ENCODE data around the gene RNASE13.

DNA sequence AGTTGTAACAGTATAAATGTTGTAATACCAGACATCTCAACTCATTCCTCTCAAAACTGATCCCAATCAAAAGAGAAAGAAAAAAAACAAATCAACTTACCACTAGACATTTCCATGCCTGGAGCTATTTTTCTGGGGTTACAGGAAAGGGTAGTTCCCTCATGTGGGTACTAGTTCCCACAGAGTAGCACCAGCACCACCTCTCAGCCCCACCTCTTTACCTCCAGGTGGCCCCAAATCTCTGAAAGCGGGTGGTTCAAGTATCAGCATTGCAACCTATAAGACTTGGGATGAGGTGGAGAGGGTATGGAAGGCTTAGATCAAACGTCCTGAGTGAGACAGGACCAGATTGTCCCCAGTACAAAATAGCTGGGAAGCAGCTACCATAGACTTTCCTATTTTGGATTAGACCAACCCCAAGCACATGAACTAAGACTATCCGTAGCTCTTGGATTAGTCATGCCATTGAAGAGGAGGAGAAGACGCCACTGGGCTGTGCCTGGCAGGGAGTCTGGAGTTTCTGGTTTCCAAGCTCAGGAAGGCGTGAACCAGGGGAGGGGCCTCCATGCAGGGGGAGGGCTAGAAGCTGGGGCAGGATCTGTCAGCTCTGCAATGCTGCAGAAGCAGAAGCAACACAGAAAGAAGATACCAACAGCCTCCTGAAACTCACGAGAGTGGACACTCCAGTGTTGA is 35.8 kb downstream of the RNASE13 start, which contains the start of gene SLC39A2:
- TF ChIP-seq, protein P1, sequence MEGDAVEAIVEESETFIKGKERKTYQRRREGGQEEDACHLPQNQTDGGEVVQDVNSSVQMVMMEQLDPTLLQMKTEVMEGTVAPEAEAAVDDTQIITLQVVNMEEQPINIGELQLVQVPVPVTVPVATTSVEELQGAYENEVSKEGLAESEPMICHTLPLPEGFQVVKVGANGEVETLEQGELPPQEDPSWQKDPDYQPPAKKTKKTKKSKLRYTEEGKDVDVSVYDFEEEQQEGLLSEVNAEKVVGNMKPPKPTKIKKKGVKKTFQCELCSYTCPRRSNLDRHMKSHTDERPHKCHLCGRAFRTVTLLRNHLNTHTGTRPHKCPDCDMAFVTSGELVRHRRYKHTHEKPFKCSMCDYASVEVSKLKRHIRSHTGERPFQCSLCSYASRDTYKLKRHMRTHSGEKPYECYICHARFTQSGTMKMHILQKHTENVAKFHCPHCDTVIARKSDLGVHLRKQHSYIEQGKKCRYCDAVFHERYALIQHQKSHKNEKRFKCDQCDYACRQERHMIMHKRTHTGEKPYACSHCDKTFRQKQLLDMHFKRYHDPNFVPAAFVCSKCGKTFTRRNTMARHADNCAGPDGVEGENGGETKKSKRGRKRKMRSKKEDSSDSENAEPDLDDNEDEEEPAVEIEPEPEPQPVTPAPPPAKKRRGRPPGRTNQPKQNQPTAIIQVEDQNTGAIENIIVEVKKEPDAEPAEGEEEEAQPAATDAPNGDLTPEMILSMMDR (IDR thresholded peaks at IDR 0.05), result no peak
- TF ChIP-seq POLR2A (IDR thresholded peaks at IDR 0.05), result no peak

All from body of pancreas (tissue), 4 donors.